BJ (cell line): ENCODE results near the gene SERPINB1. TPM values are rescaled to one million over a fixed set of nuclear protein-coding genes. Genes with fewer than 3 reads are reported as not detected.

Experiments
- CTCF ChIA-PET: fragments of 350-600 bp; formaldehyde crosslinking; extraction: SDS; loops from one replicate; lab custom pipeline; 2021; ENCODE audit warnings: antibody characterized with exemption, inconsistent platforms; lab: Yijun Ruan, JAX
- POLR2A ChIA-PET: fragments of 300-600 bp; sonication (Branson Sonifier 250); formaldehyde crosslinking; extraction: SDS; loops from one replicate; lab custom pipeline; 2021; ENCODE audit warnings: antibody characterized with exemption; lab: Charles Lee
- DNase-seq: peaks from one replicate; pipeline ENCODE4 v3.0.0-alpha.2; 2011; ENCODE audit warnings: low read depth
- H3K27me3 ChIP-seq: 2 replicates; pipeline ENCODE4 v1.6.0; 2011; ENCODE audit warnings: low read length; ENCODE audit not compliant: control insufficient read depth, insufficient read depth
- H3K36me3 ChIP-seq: 2 replicates; pipeline ENCODE4 v1.5.1; 2011; ENCODE audit warnings: low read length; ENCODE audit not compliant: control insufficient read depth, insufficient read depth
- H3K4me3 ChIP-seq: 2 replicates; pipeline ENCODE4 v1.5.1; 2011; ENCODE audit warnings: low read depth, mild to moderate bottlenecking, control low read depth, low read length
- polyA plus RNA-seq: library from polyadenylated mRNA; depleted of rRNA; stranded (reverse); fragments of >200 nt; gene quantifications from 2 replicates; pipeline ENCODE4 v1.2.3, GENCODE V29; 2011
- TF ChIP-seq, protein P1 (sequence below): IDR thresholded peaks from 2 replicates; pipeline ENCODE4 v1.5.1; 2011; ENCODE audit warnings: low read depth, mild to moderate bottlenecking, control low read depth, inconsistent platforms, low read length, moderate library complexity; ENCODE audit not compliant: insufficient read depth

The SERPINB1 gene
- polyA plus RNA-seq, 1 experiment = 17.9 TPM

DNA sequence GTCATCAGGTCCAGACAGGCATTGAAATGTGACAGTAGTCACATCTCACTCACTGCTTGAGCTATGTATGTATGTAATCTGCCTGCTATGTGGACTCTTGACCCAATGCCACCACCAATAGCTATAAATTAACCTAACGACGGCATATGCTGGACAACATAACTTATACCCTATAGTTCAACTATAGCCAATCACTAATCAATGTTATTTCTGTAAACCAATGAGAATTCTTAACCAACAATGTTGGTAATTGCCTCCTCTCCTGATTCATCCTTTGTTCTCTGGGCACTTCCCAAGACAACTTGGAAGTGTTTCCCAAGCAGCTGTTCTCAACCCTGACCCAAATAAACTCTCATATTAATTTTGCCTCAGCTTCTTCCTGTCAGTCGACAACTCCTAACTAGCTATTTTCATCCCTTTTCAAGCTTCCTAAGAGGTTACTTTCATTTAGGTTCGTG lies 24.1 kb upstream of the SERPINB1 start:
- POLR2A ChIA-PET = interaction anchor here (0.5 to 0.6 kb wide), 2 partner anchors 40 to 1473 kb away, joined by 5 read pairs; no protein-coding TSS in a partner anchor

DNA sequence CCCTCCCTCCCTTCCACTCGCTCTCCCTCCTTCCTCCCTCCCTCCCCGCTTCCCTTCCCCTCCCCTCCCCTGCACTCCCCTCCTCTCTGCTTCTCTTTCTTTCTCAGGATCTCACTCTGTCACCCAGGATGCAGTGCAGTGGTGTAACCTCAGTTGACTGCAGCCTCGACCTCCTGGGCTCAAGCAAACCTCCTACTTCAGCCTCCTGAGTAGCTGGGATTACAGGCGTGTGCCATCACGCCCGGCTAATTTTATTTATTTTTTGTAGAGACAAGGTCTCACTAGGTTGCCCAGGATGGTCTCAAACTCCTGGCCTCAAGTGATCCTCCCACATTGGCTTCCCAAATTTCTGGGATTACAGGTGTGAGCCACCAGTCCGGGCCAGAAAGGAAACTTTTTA lies 23.6 kb upstream of the SERPINB1 start:
- ChIA-PET POLR2A (interaction anchor here (0.5 kb wide), 1 partner anchor 40 kb away, joined by 5 read pairs; no protein-coding TSS in a partner anchor), CTCF (interaction anchor here (1.0 to 1.9 kb wide), 3 partner anchors 13 to 74 kb away, joined by 3 to 7 read pairs (median 6); no protein-coding TSS in a partner anchor)
- no peak for DNase-seq

More for the DNA sequence above, 24.1 kb upstream of the SERPINB1 start:
- no peaks in the 10 kb centered on the region for H3K27me3 ChIP-seq
- DNase-seq = no peak
- CTCF ChIA-PET = interaction anchor here (0.6 to 1.9 kb wide), 4 partner anchors 13 to 97 kb away, joined by 3 to 7 read pairs (median 4); no protein-coding TSS in a partner anchor
- no peak overlapping the region for H3K4me3 ChIP-seq
- TF ChIP-seq, protein P1, sequence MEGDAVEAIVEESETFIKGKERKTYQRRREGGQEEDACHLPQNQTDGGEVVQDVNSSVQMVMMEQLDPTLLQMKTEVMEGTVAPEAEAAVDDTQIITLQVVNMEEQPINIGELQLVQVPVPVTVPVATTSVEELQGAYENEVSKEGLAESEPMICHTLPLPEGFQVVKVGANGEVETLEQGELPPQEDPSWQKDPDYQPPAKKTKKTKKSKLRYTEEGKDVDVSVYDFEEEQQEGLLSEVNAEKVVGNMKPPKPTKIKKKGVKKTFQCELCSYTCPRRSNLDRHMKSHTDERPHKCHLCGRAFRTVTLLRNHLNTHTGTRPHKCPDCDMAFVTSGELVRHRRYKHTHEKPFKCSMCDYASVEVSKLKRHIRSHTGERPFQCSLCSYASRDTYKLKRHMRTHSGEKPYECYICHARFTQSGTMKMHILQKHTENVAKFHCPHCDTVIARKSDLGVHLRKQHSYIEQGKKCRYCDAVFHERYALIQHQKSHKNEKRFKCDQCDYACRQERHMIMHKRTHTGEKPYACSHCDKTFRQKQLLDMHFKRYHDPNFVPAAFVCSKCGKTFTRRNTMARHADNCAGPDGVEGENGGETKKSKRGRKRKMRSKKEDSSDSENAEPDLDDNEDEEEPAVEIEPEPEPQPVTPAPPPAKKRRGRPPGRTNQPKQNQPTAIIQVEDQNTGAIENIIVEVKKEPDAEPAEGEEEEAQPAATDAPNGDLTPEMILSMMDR = no peak
- no peaks in the 10 kb centered on the region for H3K36me3 ChIP-seq

GRCh38 chr6:2863901-2864300 lies 22.2 kb upstream of the SERPINB1 start:
- H3K27me3 ChIP-seq = no peaks in the 10 kb centered on the region
- CTCF ChIA-PET = interaction anchor here (1.2 kb wide), 1 partner anchor 10 kb away, joined by 3 read pairs; no protein-coding TSS in a partner anchor
- H3K36me3 ChIP-seq = no peaks in the 10 kb centered on the region
- no peak overlapping the region for H3K4me3 ChIP-seq
- DNase-seq = no peak
- TF ChIP-seq, protein P1 = no peak
- POLR2A ChIA-PET = no interaction called here

More for the DNA sequence above, 23.6 kb upstream of the SERPINB1 start:
- Histone ChIP-seq H3K27me3 (no peaks in the 10 kb centered on the region), H3K36me3 (no peaks in the 10 kb centered on the region), H3K4me3 (no peak overlapping the region)
- TF ChIP-seq, protein P1 = no peak

GRCh38 chr6:2862712-2863181 lies 21.1 kb upstream of the SERPINB1 start:
- CTCF ChIA-PET = interaction anchor here (1.2 to 1.3 kb wide), 2 partner anchors 9 to 70 kb away, joined by 3 to 4 read pairs; no protein-coding TSS in a partner anchor

GRCh38 chr6:2861822-2862164 lies 20.1 kb upstream of the SERPINB1 start:
- POLR2A ChIA-PET = no interaction called here
- no peak for DNase-seq
- H3K36me3 ChIP-seq = no peaks in the 10 kb centered on the region
- H3K4me3 ChIP-seq = no peak overlapping the region
- CTCF ChIA-PET = interaction anchor here (1.3 to 1.4 kb wide), 2 partner anchors 70 to 71 kb away, joined by 3 to 4 read pairs; no protein-coding TSS in a partner anchor
- TF ChIP-seq, protein P1 = no peak
- H3K27me3 ChIP-seq = no peaks in the 10 kb centered on the region

More at GRCh38 chr6:2862712-2863181, 21.1 kb upstream of the SERPINB1 start:
- no peak for DNase-seq
- POLR2A ChIA-PET = no interaction called here
- TF ChIP-seq, protein P1 = no peak
- no peak overlapping the region for H3K4me3 ChIP-seq
- H3K27me3 ChIP-seq = no peaks in the 10 kb centered on the region
- H3K36me3 ChIP-seq = no peaks in the 10 kb centered on the region
